Right renal pelvis (tissue), 4 donors: ENCODE measurements around the gene BUB1B. TPM values are rescaled to one million over a fixed set of nuclear protein-coding genes. Genes with fewer than 3 reads are reported as not detected.
A peak's percentile ranks its signal among the peaks of the same experiment; 100 is the strongest.

Experiments used
- DNase-seq, 4 donors: peaks; one replicate each; pipeline ENCODE4 v3.0.0-alpha.2; 2013; ENCODE audit warnings: low read depth in 4 of 4, low spot score in 3 of 4, missing footprints in 1 of 4
- polyA plus RNA-seq, 4 donors: library from polyadenylated mRNA; unstranded; fragments of 120-200 nt; gene quantifications; one replicate each; pipeline ENCODE4 v1.2.1, GENCODE V29; 2013; ENCODE audit not compliant: insufficient read length in 4 of 4

Gene BUB1B
- polyA plus RNA-seq, 4 donors, result 27.1 to 31.3 (median 29.6) TPM

GRCh38 chr15:40238532-40239403 lies 77.9 kb downstream of the BUB1B start, which contains the start of gene PAK6:
PAK6 (plus strand) TSS chr15:40239063; CDS start chr15:40264786, 25,723 bp downstream.
- peak in 1 of 4 donors; percentile 18 for DNase-seq

DNA sequence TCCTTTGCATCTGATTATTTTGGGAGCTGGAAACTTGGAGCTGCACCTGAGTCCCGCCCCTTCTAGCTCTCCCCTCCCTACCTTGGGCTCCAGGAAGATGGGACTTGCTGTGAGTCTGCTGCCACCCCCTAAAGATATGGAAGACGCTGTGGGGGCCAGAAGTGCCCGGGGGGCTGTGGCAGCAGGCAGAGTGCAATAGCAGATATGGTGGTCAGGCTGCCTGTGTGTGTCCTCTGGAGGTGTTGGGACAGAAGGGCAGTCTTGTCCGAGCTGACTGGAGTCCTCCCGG lies 78.5 kb downstream of the BUB1B start:
- DNase-seq, result no peak

DNA sequence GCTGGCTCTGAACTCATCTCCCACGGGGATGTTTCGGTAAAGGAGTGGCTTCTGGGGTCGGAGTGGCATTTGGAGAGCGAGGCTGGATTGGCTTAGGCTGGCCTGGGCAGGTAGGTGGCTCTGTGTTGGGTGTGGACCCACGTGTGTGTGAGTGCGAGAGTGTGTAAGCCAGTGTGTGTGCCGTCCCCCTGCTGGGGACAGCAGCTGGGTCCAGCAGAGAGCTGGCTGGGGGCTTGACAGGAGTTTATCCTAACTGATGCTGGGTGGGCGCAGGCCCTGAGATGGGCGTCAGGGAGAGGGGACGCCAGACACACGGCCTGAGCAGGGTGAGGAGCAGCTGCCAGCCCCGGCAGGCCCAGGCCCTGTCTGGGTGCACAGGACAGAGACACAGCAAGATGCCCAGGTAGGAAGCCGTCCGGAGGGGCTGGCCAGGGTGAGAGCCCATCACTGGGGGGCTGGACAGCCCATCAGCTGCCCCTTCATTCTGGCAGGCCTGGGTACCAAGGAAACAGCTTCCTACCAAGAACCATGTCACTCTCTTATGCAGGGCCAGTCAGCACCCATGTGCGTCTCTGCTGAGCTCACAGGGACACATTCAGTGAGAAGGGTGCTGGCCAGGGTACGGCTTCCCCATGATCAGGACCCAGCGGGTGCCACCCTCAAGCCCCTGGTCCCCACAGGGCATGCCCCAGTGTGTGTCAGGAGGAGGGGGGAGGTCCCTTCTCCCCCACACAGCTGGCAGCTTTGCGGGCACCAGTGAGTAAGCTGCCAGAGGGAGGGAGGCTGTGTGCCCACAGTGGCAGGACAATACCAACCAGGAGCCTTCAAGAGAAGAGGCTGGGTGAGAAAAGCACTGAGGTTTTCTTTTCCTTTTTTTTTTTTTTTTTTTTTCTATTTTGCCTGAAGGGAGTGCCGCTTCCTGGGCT lies 79.1 kb downstream of the BUB1B start:
- no peak for DNase-seq

DNA sequence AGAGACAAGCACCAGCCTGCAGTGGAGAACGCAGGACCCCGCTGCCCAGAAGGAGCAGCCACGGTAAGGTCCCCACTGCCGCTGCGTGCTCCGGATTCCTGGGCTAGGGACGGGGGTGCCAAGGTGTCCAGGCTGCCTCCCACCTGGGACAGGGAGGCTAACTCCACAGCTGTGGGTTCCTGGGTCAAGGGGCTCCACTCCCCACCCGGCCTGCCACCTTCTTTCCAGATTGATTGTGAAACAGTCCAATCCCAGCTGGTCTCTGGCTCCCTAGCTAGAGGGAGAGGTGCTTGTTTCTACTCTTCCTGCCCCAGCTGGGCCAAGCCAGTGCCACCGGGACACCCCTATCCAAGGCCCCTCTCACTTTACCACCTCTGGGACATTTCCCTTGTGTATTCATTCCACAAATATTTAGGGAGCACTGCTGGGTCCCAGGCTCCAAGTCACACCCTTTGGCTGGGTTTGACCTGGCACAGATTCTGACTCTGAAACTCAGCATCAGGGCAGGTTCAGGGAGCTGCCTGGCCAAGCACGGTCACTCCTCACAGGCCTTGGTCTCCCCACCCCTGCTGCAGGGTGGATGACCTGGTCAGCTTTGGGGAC lies 79.9 kb downstream of the BUB1B start:
- DNase-seq, result no peak

GRCh38 chr15:40241269-40242212 lies 80.7 kb downstream of the BUB1B start:
- DNase-seq, result no peak

DNA sequence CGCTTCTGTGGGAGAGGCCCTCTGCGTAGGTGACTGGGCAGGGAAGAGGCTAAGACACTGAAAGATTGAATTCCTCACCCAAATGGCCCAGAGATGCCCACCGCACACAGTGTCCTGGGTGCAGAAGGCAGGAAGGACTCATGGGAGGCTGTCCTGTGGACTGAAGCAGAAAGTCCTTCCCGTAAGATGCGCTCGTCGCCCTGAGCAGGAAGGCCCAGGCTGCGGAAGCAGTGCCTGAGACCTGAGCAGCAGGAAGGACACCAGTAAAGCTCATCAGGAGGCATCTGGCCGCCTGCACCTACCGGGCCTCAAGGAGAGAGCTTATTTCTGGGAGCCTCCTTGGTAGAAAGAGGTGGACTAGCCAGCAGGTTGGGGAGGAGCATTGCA lies 81.3 kb downstream of the BUB1B start:
- no peak for DNase-seq

- DNase-seq, result no peak
These were observed 81.7 kb downstream of the BUB1B start for GRCh38 chr15:40242601-40243000.

- DNase-seq, result no peak
These were observed 82.4 kb downstream of the BUB1B start for GRCh38 chr15:40243126-40243810.

- no peak for DNase-seq
These were observed 84.2 kb downstream of the BUB1B start for GRCh38 chr15:40244961-40245523.

DNA sequence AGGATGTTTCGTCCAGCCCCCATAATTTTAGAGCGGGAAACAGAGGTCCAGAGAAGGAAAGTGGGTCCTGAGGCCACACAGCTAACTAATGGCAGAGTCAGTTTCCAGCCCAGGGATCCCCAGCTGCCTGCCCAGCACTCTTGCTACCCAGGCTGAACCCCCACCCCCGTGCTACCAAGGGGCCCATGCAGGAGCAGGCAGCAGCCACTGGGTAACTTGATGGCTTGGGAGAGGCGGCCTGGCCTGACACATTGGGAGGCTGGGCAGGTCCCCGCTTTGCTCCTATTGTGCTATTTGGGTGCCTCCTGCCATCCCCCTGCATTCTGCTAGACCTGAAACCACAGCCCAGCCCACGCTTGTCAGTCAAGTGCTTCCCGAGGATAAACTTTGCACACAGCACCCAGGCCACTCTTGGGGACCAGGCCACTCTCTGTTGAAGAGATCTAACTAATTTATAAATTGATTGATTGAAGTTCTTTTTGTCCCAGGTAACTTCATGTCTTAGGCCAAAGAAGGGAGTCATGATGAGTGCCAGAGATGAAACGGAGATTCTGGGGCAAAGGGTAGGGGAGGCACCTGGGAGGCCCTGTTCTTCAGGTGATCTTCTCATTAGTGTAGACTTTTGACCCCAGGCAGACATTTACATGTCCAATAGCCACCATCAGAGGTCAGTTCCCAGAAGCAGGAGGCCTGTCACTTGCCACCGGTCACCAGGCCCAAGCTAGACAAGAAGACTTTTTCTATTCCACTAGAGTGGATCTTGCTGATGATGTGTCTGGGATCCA lies 85.0 kb downstream of the BUB1B start:
- DNase-seq, result no peak

- no peak for DNase-seq
These were observed 85.8 kb downstream of the BUB1B start for GRCh38 chr15:40246496-40247280.

- no peak for DNase-seq
These were observed 86.6 kb downstream of the BUB1B start for GRCh38 chr15:40247406-40247971.

- DNase-seq, result no peak
These were observed 87.3 kb downstream of the BUB1B start for GRCh38 chr15:40248006-40248783.

GRCh38 chr15:40249477-40250303 lies 88.8 kb downstream of the BUB1B start:
- no peak for DNase-seq

- DNase-seq, result no peak
These were observed 89.4 kb downstream of the BUB1B start for GRCh38 chr15:40250304-40250656.
